ENCODE measurements around the gene NDUFB7.

NDUFB7 gene

GRCh38 chr19:14520543-14520942 is 51.3 kb downstream of the NDUFB7 start:
- no peak for DNase-seq (ENCODE audit: low read depth in 3 of 3)

- no peak for DNase-seq (ENCODE audit: low read depth in 3 of 3)
Observed at GRCh38 chr19:14519860-14520407, 51.9 kb downstream of the NDUFB7 start.

- no peak for DNase-seq (ENCODE audit: low read depth in 3 of 3)
Observed at GRCh38 chr19:14519245-14519859, 52.5 kb downstream of the NDUFB7 start.

- peak; percentile 37 to 55 (median 46) for DNase-seq (ENCODE audit: low read depth in 3 of 3)
Observed at GRCh38 chr19:14517840-14518505, 53.9 kb downstream of the NDUFB7 start, which contains the start of gene DNAJB1. DNAJB1 (minus strand) TSS chr19:14518397; CDS start chr19:14518349, 48 bp downstream.

- DNase-seq (ENCODE audit: low read depth in 3 of 3), result no peak
Observed at GRCh38 chr19:14517446-14517839, 54.4 kb downstream of the NDUFB7 start.

GRCh38 chr19:14516746-14517438 is 55.0 kb downstream of the NDUFB7 start:
- DNase-seq (ENCODE audit: low read depth in 3 of 3), result no peak
